B cell (primary cell): ENCODE data around the gene MYH15.

Source experiments
- EZH2 ChIP-seq: IDR thresholded peaks from 2 replicates; pipeline ENCODE4 v1.6.1; 2012; ENCODE audit warnings: borderline replicate concordance, low read depth, mild to moderate bottlenecking, moderate library complexity, low read length; ENCODE audit not compliant: insufficient read depth, poor library complexity, severe bottlenecking
- TF ChIP-seq, protein P1 (sequence below): fragments of 200-600 bp; IDR thresholded peaks from one replicate; pipeline ENCODE4 v1.8.0; 2022; ENCODE audit warnings: antibody characterized with exemption, mild to moderate bottlenecking

DNA sequence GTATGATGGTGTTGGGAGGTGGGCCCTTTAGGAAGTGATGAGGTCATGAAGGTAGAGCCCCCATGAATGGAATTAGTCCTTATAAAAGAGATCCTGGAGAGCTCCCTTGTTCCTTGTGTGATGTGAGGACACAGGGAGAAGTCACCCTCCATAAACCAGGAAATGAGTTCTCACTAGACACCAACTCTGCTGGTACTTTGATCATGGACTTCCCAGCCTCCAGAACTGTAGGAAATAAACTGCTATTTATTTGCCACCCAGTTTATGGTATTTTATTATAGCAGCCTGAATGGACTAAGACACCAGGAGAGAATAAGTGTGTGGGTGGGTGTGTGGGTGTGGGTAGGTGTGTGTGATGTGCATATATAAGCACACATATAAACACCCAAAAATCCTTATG is 71.9 kb downstream of the MYH15 start:
- TF ChIP-seq, protein P1, sequence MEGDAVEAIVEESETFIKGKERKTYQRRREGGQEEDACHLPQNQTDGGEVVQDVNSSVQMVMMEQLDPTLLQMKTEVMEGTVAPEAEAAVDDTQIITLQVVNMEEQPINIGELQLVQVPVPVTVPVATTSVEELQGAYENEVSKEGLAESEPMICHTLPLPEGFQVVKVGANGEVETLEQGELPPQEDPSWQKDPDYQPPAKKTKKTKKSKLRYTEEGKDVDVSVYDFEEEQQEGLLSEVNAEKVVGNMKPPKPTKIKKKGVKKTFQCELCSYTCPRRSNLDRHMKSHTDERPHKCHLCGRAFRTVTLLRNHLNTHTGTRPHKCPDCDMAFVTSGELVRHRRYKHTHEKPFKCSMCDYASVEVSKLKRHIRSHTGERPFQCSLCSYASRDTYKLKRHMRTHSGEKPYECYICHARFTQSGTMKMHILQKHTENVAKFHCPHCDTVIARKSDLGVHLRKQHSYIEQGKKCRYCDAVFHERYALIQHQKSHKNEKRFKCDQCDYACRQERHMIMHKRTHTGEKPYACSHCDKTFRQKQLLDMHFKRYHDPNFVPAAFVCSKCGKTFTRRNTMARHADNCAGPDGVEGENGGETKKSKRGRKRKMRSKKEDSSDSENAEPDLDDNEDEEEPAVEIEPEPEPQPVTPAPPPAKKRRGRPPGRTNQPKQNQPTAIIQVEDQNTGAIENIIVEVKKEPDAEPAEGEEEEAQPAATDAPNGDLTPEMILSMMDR: no peak
- no peak for TF ChIP-seq EZH2
